Chondrocyte (in vitro differentiated cells): ENCODE data around the gene STIM1. TPM values are rescaled to one million over a fixed set of nuclear protein-coding genes. Genes with fewer than 3 reads are reported as not detected.

Source experiments
- DNase-seq: peaks from one replicate; pipeline ENCODE4 v3.0.0; 2021; ENCODE audit warnings: mixed read lengths, low spot score
- H3K27ac Mint-ChIP-seq: one replicate; pipeline ENCODE4 v1.8.0; 2021; ENCODE audit warnings: mild to moderate bottlenecking, moderate library complexity, mixed read lengths; ENCODE audit not compliant: unreplicated experiment
- H3K27me3 Mint-ChIP-seq: 2 replicates; pipeline ENCODE4 v1.8.0; 2021; ENCODE audit warnings: low read depth, mixed read lengths
- H3K36me3 Mint-ChIP-seq: 2 replicates; pipeline ENCODE4 v1.8.0; 2021; ENCODE audit warnings: low read depth, mixed read lengths
- H3K4me1 Mint-ChIP-seq: 2 replicates; pipeline ENCODE4 v1.8.0; 2021; ENCODE audit warnings: low read depth, mild to moderate bottlenecking, mixed read lengths
- H3K4me3 Mint-ChIP-seq: one replicate; pipeline ENCODE4 v1.8.0; 2021; ENCODE audit warnings: mild to moderate bottlenecking, moderate library complexity, mixed read lengths; ENCODE audit not compliant: unreplicated experiment
- H3K9me3 Mint-ChIP-seq: 2 replicates; pipeline ENCODE4 v1.8.0; 2021; ENCODE audit warnings: low read depth, mixed read lengths
- total RNA-seq: library from RNA; stranded (reverse); gene quantifications from 3 replicates; pipeline ENCODE4 v1.2.1, GENCODE V29; 2021
- TF ChIP-seq, protein P1 (sequence below): fragments of 200-600 bp; sonication (generic); IDR thresholded peaks from 2 replicates; pipeline ENCODE4 v1.5.0; 2021; ENCODE audit warnings: antibody characterized with exemption, mild to moderate bottlenecking, moderate library complexity

The STIM1 gene
- total RNA-seq, 1 donor from 2014 or later, result 50.7 TPM

DNA sequence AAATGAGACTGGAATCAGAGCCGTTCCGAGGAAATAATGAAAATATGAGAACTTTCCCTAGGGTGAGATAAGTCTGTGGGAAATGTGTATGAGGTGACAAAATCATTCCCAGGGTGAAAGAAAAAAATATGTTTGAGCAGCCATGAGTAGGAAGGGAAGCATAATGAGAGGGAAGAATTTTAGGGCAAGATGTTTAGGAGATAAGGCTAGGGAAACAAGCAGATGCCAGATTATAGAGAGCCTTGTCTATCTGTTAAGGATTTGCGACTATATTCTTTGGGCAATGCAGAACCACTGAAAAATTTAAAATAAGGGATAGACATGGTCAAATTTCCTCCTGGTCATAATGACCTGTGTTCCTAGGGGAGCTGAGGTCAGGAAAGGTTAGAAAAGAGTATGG is 54.4 kb downstream of the STIM1 start:
- Mint-ChIP-seq H3K9me3 (no peaks in the 10 kb centered on the region), H3K27ac (no peak overlapping the region), H3K4me3 (no peak overlapping the region), H3K36me3 (no peaks in the 10 kb centered on the region), H3K4me1 (peaks cover 12% of the 10 kb centered on the region), H3K27me3 (no peaks in the 10 kb centered on the region)
- TF ChIP-seq, protein P1, sequence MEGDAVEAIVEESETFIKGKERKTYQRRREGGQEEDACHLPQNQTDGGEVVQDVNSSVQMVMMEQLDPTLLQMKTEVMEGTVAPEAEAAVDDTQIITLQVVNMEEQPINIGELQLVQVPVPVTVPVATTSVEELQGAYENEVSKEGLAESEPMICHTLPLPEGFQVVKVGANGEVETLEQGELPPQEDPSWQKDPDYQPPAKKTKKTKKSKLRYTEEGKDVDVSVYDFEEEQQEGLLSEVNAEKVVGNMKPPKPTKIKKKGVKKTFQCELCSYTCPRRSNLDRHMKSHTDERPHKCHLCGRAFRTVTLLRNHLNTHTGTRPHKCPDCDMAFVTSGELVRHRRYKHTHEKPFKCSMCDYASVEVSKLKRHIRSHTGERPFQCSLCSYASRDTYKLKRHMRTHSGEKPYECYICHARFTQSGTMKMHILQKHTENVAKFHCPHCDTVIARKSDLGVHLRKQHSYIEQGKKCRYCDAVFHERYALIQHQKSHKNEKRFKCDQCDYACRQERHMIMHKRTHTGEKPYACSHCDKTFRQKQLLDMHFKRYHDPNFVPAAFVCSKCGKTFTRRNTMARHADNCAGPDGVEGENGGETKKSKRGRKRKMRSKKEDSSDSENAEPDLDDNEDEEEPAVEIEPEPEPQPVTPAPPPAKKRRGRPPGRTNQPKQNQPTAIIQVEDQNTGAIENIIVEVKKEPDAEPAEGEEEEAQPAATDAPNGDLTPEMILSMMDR, result no peak
- DNase-seq, result no peak

DNA sequence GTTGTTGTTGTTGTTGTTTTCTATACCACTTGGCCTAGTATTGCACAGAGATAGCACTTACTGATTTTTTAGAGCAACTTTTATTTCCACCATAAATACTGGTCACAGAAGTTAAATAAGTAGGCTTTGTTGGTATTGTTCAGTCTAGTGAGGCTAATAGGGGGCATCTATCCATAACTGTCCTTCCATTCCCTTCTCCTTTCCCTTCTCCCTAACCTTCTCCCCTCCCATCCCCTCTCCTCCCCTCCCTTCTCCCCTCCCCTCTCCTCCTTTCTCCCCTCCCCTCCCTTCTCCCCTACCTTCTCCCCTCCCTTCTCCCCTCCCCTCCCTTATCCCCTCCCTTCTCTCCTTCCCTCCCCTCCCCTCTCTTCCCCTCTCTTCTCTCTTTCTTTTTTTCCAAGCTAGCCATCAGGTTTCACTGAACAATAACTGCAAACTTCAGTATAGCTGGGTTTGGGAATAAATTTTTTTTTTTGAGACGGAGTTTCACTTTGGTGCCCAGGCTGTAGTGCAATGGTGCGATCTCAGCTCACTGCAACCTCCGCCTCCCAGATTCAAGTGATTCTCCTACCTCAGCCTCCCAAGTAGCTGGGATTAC is 56.5 kb downstream of the STIM1 start:
- Mint-ChIP-seq H3K9me3 (no peaks in the 10 kb centered on the region), H3K36me3 (no peaks in the 10 kb centered on the region), H3K4me1 (no peaks in the 10 kb centered on the region), H3K27me3 (no peaks in the 10 kb centered on the region), H3K27ac (no peak overlapping the region), H3K4me3 (no peak overlapping the region)
- TF ChIP-seq, protein P1, result no peak
- DNase-seq, result no peak

DNA sequence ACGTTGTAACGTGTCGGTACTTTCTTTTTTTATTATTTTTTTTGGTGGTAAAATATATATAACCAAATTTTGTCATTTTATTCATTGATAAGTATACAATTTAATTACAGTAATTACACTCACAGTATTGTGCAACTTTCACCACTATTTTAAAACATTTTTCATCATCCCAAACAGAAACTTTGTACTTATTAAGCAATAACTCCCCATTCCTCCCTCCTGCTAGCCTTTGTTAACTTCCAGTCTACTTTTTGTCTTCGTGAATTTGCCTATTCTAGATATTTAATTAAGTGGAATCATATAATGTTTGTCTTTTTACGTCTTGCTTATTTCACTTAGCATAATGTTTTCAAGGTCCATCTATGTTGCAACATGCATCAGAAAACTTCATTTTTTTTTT is 58.5 kb downstream of the STIM1 start:
- H3K9me3 Mint-ChIP-seq, result no peaks in the 10 kb centered on the region
- no peaks in the 10 kb centered on the region for H3K36me3 Mint-ChIP-seq
- no peak overlapping the region for H3K4me3 Mint-ChIP-seq
- TF ChIP-seq, protein P1, result no peak
- no peaks in the 10 kb centered on the region for H3K27me3 Mint-ChIP-seq
- peaks cover 4% of the 10 kb centered on the region for H3K4me1 Mint-ChIP-seq
- no peak for DNase-seq
- H3K27ac Mint-ChIP-seq, result no peak overlapping the region

DNA sequence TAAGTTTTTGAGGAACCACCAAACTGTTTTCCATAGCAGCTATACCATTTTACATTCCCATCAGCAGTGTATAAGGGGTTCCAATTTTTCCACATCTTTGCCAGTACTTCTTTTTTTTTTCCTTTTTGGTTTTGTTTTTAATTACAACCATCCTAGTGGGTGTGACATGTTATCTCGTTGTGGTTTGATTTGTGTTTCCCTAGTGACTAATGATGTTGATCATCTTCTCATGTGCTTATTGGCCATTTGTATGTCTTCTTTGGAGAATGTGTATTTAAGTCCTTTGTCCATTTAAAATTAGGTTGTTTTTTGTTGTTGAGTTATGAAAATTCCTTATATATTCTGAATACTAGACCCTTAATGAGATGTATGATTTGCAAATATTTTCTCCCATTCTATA is 59.3 kb downstream of the STIM1 start:
- peaks cover 11% of the 10 kb centered on the region for H3K4me1 Mint-ChIP-seq
- TF ChIP-seq, protein P1, result no peak
- DNase-seq, result no peak
- no peak overlapping the region for H3K27ac Mint-ChIP-seq
- no peak overlapping the region for H3K4me3 Mint-ChIP-seq
- no peaks in the 10 kb centered on the region for H3K27me3 Mint-ChIP-seq
- no peaks in the 10 kb centered on the region for H3K9me3 Mint-ChIP-seq
- H3K36me3 Mint-ChIP-seq, result no peaks in the 10 kb centered on the region

DNA sequence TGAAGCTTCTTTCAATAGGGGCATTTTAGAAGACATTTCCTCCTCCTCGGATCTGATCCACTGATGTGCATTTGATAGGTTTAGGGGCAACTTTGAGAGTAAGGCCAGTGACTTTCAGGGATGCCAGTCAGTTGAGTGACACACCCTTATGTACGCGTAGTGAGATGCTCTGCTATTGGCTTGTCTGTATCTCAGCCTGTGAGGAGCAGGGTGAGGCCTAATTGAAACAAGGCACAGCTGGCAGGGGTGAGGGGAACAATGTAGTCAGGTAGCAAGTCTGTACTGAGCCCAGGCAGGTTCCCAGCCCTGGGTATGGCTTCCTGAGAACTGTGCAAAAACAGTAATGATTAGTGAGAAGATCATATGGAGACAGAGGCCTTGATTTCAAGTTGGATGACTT is 61.5 kb downstream of the STIM1 start:
- Mint-ChIP-seq H3K4me3 (no peak overlapping the region), H3K4me1 (peaks cover 18% of the 10 kb centered on the region), H3K27ac (no peak overlapping the region)

More for the DNA sequence above, 61.5 kb downstream of the STIM1 start:
- Mint-ChIP-seq H3K9me3 (no peaks in the 10 kb centered on the region), H3K27me3 (no peaks in the 10 kb centered on the region), H3K36me3 (no peaks in the 10 kb centered on the region)
- TF ChIP-seq, protein P1, result no peak
- no peak for DNase-seq
